ENCODE data around the gene GAREM1.
"Not testable (repeated sequence)": the region's sequence is repeated elsewhere in the genome, so short reads cannot be mapped to it uniquely, and the experiment has no call there.

DNA sequence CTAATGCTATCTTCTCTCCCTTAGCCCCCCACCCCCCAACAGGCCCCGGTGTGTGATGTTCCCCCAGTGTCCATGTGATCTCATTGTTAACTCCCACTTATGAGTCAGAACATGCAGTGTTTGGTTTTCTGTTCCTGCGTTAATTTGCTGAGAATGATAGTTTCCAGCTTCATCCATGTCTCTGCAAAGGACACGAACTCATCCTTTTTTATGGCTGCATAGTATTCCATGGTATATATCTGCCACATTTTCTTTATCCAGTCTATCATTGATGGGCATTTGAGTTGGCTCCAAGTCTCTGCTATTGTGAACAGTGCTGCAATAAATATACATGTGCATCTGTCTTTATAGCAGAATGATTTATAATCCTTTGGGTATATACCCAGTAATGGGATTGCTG lies 179.1 kb downstream of the GAREM1 start:
- not testable (repeated sequence) for TF ChIP-seq POLR2A, EP300, POLR2AphosphoS5 (IDR thresholded peaks at IDR 0.05)
- TF ChIP-seq, protein P1, sequence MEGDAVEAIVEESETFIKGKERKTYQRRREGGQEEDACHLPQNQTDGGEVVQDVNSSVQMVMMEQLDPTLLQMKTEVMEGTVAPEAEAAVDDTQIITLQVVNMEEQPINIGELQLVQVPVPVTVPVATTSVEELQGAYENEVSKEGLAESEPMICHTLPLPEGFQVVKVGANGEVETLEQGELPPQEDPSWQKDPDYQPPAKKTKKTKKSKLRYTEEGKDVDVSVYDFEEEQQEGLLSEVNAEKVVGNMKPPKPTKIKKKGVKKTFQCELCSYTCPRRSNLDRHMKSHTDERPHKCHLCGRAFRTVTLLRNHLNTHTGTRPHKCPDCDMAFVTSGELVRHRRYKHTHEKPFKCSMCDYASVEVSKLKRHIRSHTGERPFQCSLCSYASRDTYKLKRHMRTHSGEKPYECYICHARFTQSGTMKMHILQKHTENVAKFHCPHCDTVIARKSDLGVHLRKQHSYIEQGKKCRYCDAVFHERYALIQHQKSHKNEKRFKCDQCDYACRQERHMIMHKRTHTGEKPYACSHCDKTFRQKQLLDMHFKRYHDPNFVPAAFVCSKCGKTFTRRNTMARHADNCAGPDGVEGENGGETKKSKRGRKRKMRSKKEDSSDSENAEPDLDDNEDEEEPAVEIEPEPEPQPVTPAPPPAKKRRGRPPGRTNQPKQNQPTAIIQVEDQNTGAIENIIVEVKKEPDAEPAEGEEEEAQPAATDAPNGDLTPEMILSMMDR (IDR thresholded peaks at IDR 0.05), result not testable (repeated sequence)
